GM19043 (cell line): ENCODE measurements around the gene LRRC32.
"Not testable (repeated sequence)": the region's sequence is repeated elsewhere in the genome, so short reads cannot be mapped to it uniquely, and the experiment has no call there.

Experiments
- ATAC-seq: cut with Tn5 transposase; IDR thresholded peaks from one replicate; pipeline ENCODE4 v1.9.1; 2021; ENCODE audit warnings: low read depth; ENCODE audit not compliant: unreplicated experiment

LRRC32 gene

DNA sequence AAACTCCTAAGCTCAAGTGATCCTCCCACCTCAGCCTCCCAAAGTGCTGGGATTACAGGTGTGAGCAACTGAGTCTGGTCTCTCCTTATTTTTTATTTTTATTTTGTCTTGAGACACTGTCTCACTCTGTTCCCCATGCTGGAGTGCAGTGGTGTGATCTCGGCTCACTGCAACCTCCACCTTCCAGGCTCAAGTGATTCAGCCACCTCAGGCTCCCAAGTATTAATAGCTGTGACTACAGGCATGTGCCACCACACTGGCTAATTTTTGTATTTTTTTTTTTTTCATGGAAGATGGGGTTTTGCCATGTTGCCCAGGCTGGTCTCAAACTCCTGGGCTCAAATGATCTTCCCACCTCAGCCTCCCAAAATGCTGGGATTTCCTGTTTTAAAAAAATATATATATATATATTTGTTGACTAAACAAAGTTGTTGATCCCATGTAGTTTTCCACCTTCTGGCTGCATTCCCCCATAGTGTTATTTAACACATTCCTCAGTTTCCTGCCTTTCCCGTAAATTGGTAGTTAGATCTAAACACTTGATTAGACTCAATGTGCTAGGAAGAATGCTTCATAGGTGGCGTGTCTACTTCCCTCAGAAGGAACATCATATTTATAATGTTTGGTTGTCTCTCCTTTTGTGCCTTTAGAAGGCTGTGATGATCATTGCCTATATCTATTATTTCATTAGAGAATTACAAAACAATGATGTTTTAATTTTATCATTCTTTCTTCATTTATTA lies 38.8 kb downstream of the LRRC32 start:
- ATAC-seq = no peak

DNA sequence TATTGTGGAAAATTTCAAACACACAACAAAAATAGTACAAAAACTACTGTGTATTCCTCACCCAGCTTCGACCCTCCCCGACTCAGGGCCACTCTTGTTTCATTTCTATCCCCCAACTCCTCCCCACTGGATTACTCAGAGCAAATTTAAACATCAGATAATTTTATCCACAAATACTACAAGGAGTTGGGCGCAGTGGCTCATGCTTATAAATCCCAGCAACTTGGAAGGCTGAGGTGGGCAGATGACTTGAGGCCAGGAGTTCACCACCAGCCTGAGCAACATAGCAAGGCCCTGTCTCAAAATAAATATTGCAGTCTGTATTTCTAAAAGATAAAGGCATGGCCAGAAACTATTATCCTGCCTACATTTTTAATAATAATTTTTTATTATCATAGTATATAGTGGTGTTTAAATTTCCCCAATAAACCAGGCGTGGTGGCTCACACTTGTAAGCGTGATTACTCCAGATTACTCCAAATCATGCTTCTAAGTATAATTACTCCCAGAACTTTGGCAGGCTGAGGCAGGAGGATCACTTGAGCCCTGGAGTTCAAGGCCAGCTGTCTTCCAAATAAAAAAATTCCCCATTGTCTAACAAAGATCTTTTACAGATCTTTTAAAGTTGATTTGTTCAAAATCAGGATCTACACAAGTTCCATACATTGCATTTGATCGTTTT lies 39.8 kb downstream of the LRRC32 start:
- no peak for ATAC-seq

DNA sequence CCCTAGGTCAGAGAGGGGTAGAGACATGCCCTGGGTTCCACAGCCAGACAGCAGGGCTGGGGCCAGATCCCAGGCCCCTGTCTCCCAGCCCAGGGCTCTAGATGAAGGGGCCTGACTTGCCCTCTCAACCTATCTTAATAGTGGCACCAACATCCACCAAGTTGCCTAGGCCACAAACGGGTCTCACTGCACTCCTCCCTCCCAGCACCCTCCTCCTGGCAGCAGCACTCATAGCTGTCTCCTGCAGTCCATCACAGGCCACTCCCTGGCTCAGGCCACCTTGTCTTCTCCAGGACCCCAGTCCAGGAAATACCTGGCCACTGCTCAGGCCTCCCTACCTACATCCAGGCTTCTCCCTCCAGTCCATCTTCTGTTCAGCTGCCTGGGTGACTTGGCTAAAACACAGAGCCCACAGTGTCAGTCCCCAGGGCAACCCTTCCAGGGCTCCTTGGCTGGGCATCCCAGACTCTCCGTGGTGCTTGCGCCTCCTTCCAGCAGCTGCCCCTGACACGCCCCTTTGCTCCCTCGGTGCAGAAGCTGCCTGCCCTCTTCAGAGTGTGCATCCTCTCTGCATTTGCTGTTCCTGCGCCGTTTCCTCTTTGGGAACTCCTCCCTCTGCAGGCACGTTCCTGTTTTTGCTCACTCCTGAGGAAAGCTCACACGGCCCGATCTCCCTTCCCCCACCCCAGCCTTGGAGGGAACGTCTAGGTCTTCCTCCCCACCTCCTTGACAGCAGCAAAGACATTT lies 40.5 kb downstream of the LRRC32 start:
- no peak for ATAC-seq

DNA sequence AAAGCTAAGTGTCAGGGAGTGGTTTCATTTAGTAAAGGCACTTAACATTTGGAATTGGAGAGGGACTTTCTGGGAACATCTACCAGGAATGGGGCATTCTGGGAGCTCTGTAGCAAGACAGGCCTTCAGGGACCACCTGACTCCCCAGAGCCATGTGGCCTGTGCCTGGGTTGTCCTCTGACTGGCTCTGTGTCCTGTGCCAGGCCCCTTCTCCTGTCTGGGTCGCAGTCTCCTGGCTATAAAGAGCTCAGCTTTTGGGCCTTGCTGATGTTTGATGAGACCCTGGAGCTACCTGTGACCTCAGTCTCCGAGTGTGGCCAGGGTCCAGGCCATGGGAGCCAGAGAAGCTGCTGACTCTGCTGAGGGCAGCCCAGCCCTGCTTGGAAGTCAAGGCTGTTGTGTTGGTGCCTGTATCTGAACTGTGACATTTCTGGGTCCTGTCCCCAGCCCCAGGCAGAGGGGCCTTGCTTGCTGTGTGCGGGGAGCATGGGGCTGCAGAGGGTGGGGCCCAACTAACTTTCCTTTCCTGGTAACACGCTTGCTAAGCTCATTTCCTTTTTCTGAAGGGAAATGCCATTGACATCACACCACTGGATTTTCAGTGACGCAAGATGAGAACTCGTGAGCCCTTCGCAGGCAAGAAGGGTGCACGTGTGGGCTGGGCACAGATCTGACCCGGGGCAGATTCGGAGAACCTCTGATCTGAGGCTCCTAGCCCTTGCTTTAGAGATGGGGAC lies 41.3 kb downstream of the LRRC32 start:
- no peak for ATAC-seq

DNA sequence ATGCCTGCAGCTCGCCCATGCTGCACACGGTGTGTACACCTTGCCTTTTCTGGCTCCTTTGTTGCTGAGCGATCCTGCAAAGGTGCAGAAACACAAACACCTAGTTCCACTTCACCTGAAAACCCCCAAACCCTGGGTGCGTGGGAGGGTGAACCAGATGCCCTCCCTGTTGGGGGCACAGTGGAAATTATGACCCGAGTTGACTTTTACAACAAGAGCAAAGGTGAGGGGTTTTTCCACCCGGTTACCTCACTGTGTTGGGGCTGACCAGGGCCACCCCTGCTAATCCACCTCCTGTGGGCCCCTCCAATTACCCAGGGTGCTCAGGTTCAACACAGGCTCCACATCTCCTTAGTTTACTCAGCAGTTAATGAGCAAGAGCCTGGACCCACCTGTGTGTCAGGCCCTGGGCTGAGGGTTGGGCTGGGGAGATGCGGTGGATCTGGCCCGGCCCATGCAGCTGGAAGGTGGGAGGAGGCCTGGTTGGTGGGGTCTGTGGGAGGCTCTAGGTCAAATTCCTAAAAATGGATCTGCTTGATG lies 42.1 kb downstream of the LRRC32 start:
- ATAC-seq = no peak

DNA sequence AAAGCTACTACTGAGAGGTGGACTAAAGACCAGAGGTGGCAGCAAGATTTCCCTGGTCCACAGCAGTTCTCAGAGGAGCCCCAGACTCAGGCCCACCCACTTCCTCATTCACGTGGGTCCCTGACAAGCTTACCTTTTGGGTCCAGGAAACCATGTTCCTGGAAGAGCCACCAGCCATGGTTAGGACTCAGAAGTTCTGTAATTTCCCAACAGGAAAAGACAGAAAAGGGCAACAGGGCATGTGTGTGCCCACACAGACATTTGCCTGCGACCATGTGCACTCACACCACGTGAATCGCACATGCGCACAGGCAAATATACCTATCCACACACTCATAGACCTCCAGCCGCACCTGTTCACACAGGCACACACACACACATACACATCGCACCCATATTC lies 42.9 kb downstream of the LRRC32 start:
- no peak for ATAC-seq

DNA sequence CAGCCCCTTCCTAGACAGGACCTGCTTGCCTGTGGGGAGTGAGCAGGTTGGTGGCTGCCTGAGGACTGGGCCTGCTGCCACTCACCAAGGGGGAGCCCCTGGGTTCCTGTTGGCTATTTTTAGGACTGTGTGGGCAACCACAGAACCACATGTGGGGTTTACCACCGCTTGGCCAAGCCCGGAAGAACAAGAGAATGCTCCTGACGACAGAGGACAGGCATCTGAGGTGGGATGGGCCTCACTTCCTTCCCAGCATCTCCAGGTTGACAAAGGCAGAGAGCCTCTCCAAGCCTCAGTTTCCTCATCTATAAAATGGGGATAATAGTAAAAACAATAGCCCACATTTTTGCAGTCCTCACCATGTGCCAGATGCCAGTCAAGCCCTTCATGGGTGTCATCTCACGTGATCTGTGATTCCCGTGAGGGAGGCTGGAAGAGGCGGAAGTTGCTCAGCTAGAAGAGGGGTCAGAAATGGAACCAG lies 43.6 kb downstream of the LRRC32 start:
- peak; percentile 80 for ATAC-seq

DNA sequence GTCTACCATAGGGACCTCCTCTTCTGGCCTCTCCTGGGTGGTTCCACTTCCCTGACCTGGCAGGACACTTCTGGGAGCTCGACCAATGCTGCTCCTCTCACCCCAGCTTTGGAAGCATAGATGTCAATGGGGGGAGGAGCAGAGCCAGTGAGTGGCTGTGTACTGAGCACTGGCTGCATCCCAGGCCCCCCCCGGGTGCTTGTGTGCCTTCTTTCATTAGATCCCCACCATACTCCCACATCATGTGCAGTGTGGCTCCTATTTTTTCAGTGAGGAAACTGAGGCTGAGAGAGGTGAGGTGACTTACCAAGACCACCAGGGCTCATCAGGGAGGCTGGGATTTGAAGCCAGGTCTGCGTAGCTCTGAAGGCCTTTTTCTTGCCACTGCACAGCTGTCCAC lies 44.3 kb downstream of the LRRC32 start:
- ATAC-seq = no peak

DNA sequence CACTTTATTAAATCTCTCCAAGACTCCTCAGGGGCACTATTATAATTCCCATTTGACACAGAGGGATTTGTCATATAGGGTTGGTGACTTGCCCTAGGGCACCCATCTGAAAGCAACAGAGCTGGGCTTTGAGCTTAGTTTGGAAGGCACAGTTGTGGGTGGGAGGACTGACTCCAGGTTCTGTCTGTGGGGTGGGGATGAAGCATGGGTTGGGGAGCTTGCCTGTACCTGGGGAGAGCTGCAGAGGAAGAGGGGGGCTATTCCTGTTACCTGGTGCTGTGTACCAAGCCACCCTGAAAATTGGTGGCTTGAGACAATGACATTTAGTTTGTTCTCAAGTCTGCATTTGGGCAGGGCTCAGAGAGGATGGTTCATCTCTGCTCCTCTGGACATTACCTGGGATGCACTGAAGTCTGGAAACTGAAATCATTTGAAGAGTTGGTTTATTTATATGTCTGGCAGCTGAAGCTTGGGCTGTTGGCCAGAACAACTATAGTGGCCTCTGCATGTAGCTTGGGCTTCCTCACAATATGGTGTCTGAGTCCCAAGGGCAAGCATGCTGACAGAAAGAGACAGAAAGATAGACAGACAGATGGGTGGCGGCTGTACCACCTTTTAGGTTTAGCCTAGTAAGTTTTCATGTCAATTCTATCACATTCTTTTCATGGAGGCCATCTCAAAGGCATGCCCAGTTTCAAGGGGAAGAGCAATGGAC lies 44.9 kb downstream of the LRRC32 start:
- ATAC-seq = no peak

DNA sequence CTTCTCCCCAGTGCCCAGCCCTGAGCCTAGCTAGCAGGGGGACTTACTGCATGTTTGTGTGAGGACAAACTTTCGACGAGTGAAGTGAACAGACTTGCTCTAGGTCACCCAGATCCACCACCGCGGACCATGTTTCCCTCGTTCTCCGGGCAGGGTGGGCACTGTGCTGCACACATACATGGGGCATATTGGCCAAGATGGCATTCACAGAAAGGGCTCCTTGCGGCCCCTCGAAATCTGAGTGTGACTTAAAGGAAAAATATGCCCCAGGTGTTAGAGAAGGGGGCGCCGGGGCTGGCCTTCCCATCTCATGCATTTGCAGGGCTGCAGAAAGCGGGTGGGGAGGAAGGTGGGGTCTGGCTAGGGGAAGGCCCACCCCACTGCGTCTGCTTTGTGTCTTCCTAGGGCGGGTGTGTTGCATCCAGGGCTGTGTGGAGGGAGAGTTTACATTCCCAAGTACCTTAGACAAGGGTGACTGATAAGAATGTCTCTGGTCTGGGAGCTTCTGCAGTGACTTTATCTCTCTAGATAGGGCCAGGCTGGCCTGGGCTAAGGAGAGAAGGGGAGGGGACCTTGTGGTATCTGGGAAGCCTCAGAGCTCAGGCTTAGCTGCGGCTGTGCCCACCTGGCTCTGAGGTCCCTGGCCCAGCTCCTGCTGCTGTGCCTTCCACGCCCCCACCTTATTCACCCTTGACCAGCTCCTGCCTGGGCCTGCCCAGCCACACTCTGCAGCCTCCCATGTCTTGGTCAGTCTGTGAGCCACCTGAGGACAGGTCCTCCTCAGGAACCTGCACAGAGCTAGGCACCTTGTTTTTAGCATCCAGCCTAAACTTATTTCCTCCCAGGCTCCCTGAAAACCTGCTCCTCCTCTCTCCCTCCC lies 45.8 kb downstream of the LRRC32 start:
- no peak for ATAC-seq

DNA sequence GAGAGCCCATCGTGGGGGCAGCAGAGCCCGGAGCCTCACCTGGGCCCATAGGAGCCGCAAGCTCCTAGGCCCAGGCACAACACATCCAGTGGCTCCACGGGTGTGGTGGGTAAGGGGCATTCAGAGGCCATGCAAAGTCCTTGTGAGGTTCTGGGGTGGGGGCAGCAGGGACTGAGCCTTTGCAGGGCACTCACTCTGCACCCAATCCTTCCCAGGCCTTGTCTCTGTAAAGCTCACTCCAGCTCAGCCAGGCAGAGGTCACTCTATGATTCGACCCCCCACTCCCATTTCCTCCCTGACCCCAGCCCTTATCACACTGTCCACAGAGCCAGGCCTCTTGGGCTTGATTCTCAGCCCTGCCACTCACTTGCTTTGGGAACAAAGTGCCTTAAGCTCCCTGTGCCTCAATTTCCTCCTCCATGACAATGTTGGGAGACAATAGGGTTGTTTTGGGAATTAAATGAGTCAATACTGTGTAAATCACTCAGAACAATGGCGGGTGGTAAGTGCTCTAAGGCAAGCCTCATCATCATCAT lies 46.6 kb downstream of the LRRC32 start:
- ATAC-seq = no peak

DNA sequence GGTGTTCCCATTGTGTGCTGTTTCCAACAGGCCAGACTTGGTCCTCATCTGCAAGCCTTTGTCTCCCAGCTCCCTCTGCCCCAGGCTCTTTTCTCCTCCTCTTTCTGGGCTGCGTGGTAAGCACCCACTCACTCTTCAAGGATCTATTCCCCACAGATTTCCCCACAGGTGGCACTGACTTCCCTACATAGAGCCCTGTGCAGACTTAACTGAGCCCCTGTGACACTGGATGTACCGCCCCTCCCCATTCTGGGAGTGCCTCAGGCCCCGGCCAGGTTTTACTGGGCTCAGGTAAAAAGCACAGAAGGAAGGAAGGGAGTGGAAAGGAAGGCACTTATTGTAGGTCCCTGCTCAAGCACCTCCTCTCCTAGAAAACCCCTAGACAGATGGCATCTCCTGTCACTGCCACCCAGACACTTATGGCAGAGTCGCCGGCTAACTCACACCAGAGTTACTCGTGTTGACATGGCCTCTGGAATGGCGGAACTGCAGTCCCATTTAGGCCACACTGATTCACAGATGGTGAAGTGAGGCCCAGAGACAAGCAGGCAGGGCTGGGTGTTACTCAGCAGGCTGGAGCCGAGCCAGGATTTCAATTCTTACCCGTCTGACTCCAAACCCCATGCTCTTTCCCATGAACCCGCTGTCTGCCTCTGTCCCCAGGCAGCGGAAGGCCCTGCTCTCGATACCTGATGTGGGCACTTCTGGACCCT lies 47.2 kb downstream of the LRRC32 start:
- ATAC-seq = no peak

DNA sequence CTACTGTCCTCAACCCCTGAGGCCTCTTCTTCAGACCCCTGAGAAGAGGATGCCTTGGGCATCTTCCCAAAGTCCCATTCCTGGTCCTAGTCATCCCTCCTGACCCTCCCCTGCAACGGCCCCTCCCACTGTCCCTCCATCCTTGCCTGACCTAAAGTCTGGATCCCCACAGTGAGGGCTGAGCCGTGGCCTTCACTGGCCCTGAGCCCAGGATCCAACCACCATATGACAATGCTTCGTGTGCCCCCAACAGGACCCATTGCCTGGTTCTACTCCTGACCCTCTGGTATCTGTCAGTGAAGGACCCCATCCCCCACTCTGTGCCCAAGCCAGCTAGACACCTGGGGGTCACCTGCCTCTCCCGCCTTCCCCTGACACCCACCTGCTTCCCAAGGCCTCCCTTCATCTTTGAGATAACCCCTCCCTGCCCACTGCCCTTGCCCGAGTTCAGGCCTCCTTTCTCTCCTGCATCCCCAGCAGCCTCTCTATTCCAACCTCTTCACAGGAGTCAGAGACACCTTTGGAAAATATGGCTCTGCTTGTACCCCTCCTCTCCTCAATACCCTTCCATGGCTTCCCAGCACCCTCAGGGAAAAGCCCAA lies 48.0 kb downstream of the LRRC32 start:
- ATAC-seq = no peak

DNA sequence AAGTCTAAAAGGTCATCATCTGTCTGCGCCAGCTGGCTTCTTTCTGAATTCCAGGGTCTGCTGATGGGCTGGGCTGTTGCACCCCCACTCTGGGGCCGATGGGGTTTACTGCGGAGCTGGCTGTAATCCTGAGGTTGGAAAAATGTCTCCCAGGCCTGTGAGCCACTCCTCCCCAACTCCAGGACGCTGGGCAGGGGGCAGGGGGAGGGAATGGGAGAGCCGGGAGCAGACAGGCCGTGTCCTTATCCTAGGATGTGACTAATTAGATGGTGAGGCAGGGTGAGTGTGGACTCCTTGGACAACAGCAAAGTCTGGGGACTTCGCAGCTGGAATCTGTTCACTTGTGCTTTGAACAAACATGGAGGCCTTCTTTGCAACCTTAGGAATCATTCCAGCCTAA lies 48.7 kb downstream of the LRRC32 start:
- ATAC-seq = no peak

DNA sequence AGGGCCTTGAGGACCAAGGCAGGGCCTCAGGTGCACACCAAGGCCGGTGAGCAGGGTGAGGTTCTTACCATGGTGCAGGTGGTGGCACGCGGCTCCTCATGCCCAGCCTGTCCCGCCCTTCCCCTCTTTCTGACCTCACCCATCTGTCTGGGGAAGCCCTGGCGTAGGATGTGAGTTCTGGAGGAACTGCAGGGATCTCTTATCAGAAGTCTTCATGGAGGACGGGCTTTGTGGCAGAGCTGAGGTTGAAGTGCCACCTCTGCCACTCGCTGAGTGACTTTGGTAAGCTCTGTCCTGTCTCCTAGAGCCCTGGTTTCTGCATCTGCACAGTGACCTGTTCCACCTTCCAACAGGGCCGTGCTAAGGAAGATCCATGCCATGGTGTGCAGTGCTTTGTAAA lies 49.1 kb downstream of the LRRC32 start:
- no peak for ATAC-seq

DNA sequence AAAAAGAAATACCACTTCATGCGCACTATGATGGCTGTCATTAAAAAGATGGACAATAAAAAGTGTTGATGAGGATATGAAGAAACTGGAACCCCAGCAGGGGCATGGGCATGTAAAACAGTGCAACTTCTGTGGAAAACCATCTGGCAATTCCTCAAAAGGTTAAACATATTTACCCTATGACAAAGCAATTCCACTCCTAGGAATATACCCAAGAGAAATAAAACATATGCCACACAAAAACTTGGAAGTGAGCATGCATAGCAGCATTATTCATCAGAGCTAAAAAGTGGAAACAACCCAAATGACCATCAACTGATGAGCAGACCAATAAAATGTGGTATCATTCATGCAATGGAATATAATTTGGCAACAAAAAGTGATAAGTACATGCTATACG lies 50.1 kb downstream of the LRRC32 start:
- ATAC-seq = no peak

DNA sequence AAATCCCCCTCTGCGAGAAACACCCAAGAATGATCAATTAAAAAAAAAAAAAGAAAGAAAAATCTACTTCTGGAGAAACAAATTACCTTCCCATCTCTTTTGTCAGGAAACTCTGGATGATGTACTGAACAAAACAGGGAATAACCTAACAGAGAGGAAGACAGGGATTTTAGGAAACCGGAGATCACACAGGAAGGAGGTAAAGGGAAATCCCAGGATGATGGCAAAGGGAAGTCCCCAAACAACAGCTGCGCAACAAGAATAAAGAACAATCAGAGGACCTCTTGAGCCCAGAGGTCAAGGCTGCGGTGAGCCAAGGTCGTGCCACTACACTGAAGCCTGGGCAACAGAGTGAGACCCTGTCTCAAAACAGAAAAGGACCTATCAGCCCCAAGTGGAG lies 50.7 kb downstream of the LRRC32 start:
- not testable (repeated sequence) for ATAC-seq
